ENCODE data around the gene SLC25A11. TPM values are rescaled to one million over a fixed set of nuclear protein-coding genes. Genes with fewer than 3 reads are reported as not detected.
A peak's percentile ranks its signal among the peaks of the same experiment; 100 is the strongest.

Gene SLC25A11
- total RNA-seq, 1 experiment from 2014 or later: 54.5 TPM

GRCh38 chr17:4965311-4965986, 25.6 kb upstream of the SLC25A11 start:
- H3K4me1 Mint-ChIP-seq (ENCODE audit: insufficient read depth, unreplicated experiment): peaks cover 8% of the 10 kb centered on the region
- intact Hi-C loops (cut with micrococcal nuclease): no loop called here
- no peaks in the 10 kb centered on the region for H3K9me3 Mint-ChIP-seq (ENCODE audit: unreplicated experiment)
- ChIA-PET CTCF (interaction anchor here (0.6 to 1.6 kb wide), 3 partner anchors 14 to 56 kb away, joined by 3 to 5 read pairs (median 3); no protein-coding TSS in a partner anchor), POLR2A (interaction anchor here (0.6 to 13.3 kb wide), 8 partner anchors 17 to 389 kb away, joined by 3 to 639 read pairs (median 19); partner anchors contain the start of genes CAMTA2, CXCL16, ENO3 and MED11)
- no peak overlapping the region for H3K27ac Mint-ChIP-seq (ENCODE audit: low read depth, unreplicated experiment)
- BruUV-seq (replicated peaks): no TSS peak
- DNase-seq (ENCODE audit: unreplicated experiment): no peak
- TF ChIP-seq CTCF (IDR thresholded peaks at IDR 0.05; ENCODE audit: unreplicated experiment): no peak
- H3K4me3 Mint-ChIP-seq (ENCODE audit: unreplicated experiment): no peak overlapping the region
- peaks cover 22% of the 10 kb centered on the region for H3K36me3 Mint-ChIP-seq (ENCODE audit: insufficient read depth, unreplicated experiment)
- H3K27me3 Mint-ChIP-seq (ENCODE audit: insufficient read depth, unreplicated experiment): no peaks in the 10 kb centered on the region

DNA sequence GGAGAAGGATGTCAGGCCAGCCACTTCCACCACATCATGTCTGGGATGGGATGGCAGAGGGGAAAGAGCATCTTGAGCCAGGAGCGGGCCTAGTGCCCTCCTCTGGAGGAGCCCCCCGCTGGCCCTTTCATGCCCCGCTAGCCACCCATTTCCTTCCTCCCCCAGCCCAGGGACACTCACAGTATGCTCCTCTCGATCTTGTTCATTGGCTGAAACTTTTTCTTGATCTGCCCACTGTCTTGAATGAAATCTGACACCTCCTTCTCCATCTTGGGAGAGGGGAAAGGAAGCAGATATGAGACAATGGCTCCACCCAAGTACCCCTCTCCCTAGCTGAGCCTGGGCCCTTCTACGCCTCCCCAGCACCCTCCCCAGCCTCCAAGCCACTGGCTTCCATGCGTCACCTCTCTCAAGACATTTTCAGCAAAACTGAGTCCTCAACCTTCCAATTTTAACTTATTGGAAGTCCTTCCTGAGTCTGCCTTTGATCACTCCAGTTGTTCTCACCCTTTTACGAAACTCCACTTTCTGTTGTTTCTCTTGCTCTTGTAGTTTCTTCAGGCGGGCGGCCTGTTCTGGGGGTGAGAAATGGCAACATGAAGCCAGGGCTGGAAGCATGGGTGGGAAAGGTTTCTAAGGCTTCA, 20.6 kb upstream of the SLC25A11 start:
- Mint-ChIP-seq H3K4me1 (ENCODE audit: insufficient read depth, unreplicated experiment) (no peaks in the 10 kb centered on the region), H3K27ac (ENCODE audit: low read depth, unreplicated experiment) (no peak overlapping the region), H3K9me3 (ENCODE audit: unreplicated experiment) (no peaks in the 10 kb centered on the region), H3K4me3 (ENCODE audit: unreplicated experiment) (no peak overlapping the region), H3K36me3 (ENCODE audit: insufficient read depth, unreplicated experiment) (peaks cover 29% of the 10 kb centered on the region), H3K27me3 (ENCODE audit: insufficient read depth, unreplicated experiment) (no peaks in the 10 kb centered on the region)
- intact Hi-C loops (cut with micrococcal nuclease): no loop called here
- ChIA-PET POLR2A (no interaction called here), CTCF (no interaction called here)
- no peak for TF ChIP-seq CTCF (IDR thresholded peaks at IDR 0.05; ENCODE audit: unreplicated experiment)
- no TSS peak for BruUV-seq (replicated peaks)
- no peak for DNase-seq (ENCODE audit: unreplicated experiment)

GRCh38 chr17:4959261-4959965, 19.6 kb upstream of the SLC25A11 start:
- Mint-ChIP-seq H3K27ac (ENCODE audit: low read depth, unreplicated experiment) (peak overlapping the region; percentile 51), H3K4me1 (ENCODE audit: insufficient read depth, unreplicated experiment) (no peaks in the 10 kb centered on the region), H3K4me3 (ENCODE audit: unreplicated experiment) (no peak overlapping the region), H3K36me3 (ENCODE audit: insufficient read depth, unreplicated experiment) (peaks cover 29% of the 10 kb centered on the region), H3K27me3 (ENCODE audit: insufficient read depth, unreplicated experiment) (no peaks in the 10 kb centered on the region), H3K9me3 (ENCODE audit: unreplicated experiment) (no peaks in the 10 kb centered on the region)
- ChIA-PET CTCF (no interaction called here), POLR2A (interaction anchor here (0.9 to 21.5 kb wide), 3 partner anchors 8 to 11 kb away, joined by 3 to 639 read pairs (median 4); partner anchors contain the start of genes PFN1 and SPAG7)
- TF ChIP-seq CTCF (IDR thresholded peaks at IDR 0.05; ENCODE audit: unreplicated experiment): no peak
- no peak for DNase-seq (ENCODE audit: unreplicated experiment)
- TSS peak; percentile 83 for BruUV-seq (replicated peaks)
- intact Hi-C loops (cut with micrococcal nuclease): no loop called here

- H3K36me3 Mint-ChIP-seq (ENCODE audit: insufficient read depth, unreplicated experiment): peaks cover 24% of the 10 kb centered on the region
- no peaks in the 10 kb centered on the region for H3K27me3 Mint-ChIP-seq (ENCODE audit: insufficient read depth, unreplicated experiment)
- no peak overlapping the region for H3K4me3 Mint-ChIP-seq (ENCODE audit: unreplicated experiment)
- no TSS peak for BruUV-seq (replicated peaks)
- CTCF ChIA-PET: no interaction called here
- DNase-seq (ENCODE audit: unreplicated experiment): no peak
- peak overlapping the region; percentile 51 for H3K27ac Mint-ChIP-seq (ENCODE audit: low read depth, unreplicated experiment)
- TF ChIP-seq CTCF (IDR thresholded peaks at IDR 0.05; ENCODE audit: unreplicated experiment): no peak
- no peaks in the 10 kb centered on the region for H3K4me1 Mint-ChIP-seq (ENCODE audit: insufficient read depth, unreplicated experiment)
- H3K9me3 Mint-ChIP-seq (ENCODE audit: unreplicated experiment): no peaks in the 10 kb centered on the region
- intact Hi-C loops (cut with micrococcal nuclease): no loop called here
- POLR2A ChIA-PET: interaction anchor here (0.6 to 21.5 kb wide), 2 partner anchors 9 to 38 kb away, joined by 3 to 639 read pairs; partner anchors contain the start of gene SPAG7
These were observed 18.3 kb upstream of the SLC25A11 start for GRCh38 chr17:4958102-4958501.

Data from MCF 10A (cell line).